IMR-90 (cell line): Measurements from ENCODE around the gene RCN2.

Source experiments
- CEBPB ChIP-seq: IDR thresholded peaks from 2 replicates; pipeline ENCODE4 v1.6.1; 2012; ENCODE audit warnings: low read depth, low read length, improper control_type of control experiment
- CTCF ChIP-seq: conservative IDR thresholded peaks from 2 replicates; pipeline ENCODE4 v1.5.1; 2012; ENCODE audit warnings: mild to moderate bottlenecking, low read depth, low read length, improper control_type of control experiment
- POLR2A ChIP-seq: IDR thresholded peaks from 2 replicates; pipeline ENCODE4 v1.6.1; 2012; ENCODE audit warnings: mild to moderate bottlenecking, low read depth, low read length

- TF ChIP-seq CTCF (no peak), CEBPB (no peak), POLR2A (no peak)
Measured at GRCh38 chr15:76947454-76947853, 15.9 kb downstream of the RCN2 start.
